ENCODE results near the gene COX6B1.

GRCh38 chr19:35669974-35670373, 21.9 kb downstream of the COX6B1 start:
- TF ChIP-seq CTCF (conservative IDR thresholded peaks at IDR 0.05) (no peak), ZFX (IDR thresholded peaks at IDR 0.05) (no peak)
